CD4-positive, alpha-beta T cell (primary cell): ENCODE measurements around the gene SPAG9. TPM values are rescaled to one million over a fixed set of nuclear protein-coding genes. Genes with fewer than 3 reads are reported as not detected.

Source experiments
- ATAC-seq: fragments of 200-7000 bp; cut with Tn5 transposase; one replicate; pipeline ENCODE4 v1.10.0; 2022; ENCODE audit warnings: mild to moderate bottlenecking; ENCODE audit not compliant: poor library complexity
- CTCF ChIA-PET: fragments of 350-600 bp; sonication (Branson Sonifier 250); formaldehyde crosslinking; loops from one replicate; lab custom pipeline; 2021; ENCODE audit warnings: antibody characterized with exemption, inconsistent platforms; lab: Charles Lee
- POLR2A ChIA-PET: fragments of 350-600 bp; sonication (Branson Sonifier 250); formaldehyde crosslinking; loops from one replicate; lab custom pipeline; 2021; ENCODE audit warnings: antibody characterized with exemption, inconsistent platforms; lab: Charles Lee
- DNase-seq, 14 experiments: peaks; one replicate each; pipeline ENCODE4 v3.0.0-alpha.2; 2013 to 2020; ENCODE audit warnings: mixed read lengths in 2 of 14
- H3K27ac ChIP-seq, 2 donors: one replicate each; pipeline versions ENCODE4 v1.5.1 to v1.7.0; 2013; ENCODE audit warnings: low read length in 2 of 2, low read depth in 1 of 2, mild to moderate bottlenecking in 1 of 2
- H3K27me3 ChIP-seq, 2 experiments: 1 replicate in 1 of 2; 2 replicates in 1 of 2; pipeline versions ENCODE4 v1.6.1 to v1.7.0; 2013; ENCODE audit warnings: low read length in 2 of 2, control low read depth in 1 of 2, mild to moderate bottlenecking in 1 of 2, moderate library complexity in 1 of 2; ENCODE audit not compliant: insufficient read depth in 2 of 2, control insufficient read depth in 1 of 2
- H3K36me3 ChIP-seq: one replicate; pipeline ENCODE4 v1.6.1; 2013; ENCODE audit warnings: low read length, control low read depth; ENCODE audit not compliant: insufficient read depth
- H3K4me1 ChIP-seq: one replicate; pipeline ENCODE4 v1.6.1; 2013; ENCODE audit warnings: low read length, control low read depth; ENCODE audit not compliant: insufficient read depth
- H3K4me3 ChIP-seq: one replicate; pipeline ENCODE4 v1.5.1; 2013; ENCODE audit warnings: mild to moderate bottlenecking, low read length, moderate library complexity
- H3K9me3 ChIP-seq, 2 experiments: 1 replicate in 1 of 2; 2 replicates in 1 of 2; pipeline versions ENCODE4 v1.6.1 to v1.7.0; 2013; ENCODE audit warnings: low read length in 2 of 2, mild to moderate bottlenecking in 2 of 2, control low read depth in 1 of 2, moderate library complexity in 1 of 2; ENCODE audit not compliant: control insufficient read depth in 1 of 2, insufficient read depth in 1 of 2
- H3K27ac Mint-ChIP-seq: one replicate; pipeline ENCODE4 v1.8.0; 2020; ENCODE audit warnings: mixed read lengths
- H3K27me3 Mint-ChIP-seq: one replicate; pipeline ENCODE4 v1.8.0; 2021; ENCODE audit warnings: mixed read lengths
- H3K36me3 Mint-ChIP-seq: one replicate; pipeline ENCODE4 v1.8.0; 2021; ENCODE audit warnings: low read depth, mixed read lengths
- H3K4me1 Mint-ChIP-seq: one replicate; pipeline ENCODE4 v1.8.0; 2021; ENCODE audit warnings: low read depth, mixed read lengths
- H3K4me3 Mint-ChIP-seq: one replicate; pipeline ENCODE4 v1.8.0; 2020; ENCODE audit warnings: mild to moderate bottlenecking, mixed read lengths
- H3K9me3 Mint-ChIP-seq: one replicate; pipeline ENCODE4 v1.8.0; 2020; ENCODE audit warnings: mixed read lengths
- CTCF ChIP-seq: fragments of 200-600 bp; IDR thresholded peaks from one replicate; pipeline ENCODE4 v1.8.0; 2022; ENCODE audit warnings: antibody characterized with exemption, mild to moderate bottlenecking
- intact Hi-C, 2 experiments: fragments of 100-400 bp; cut with DNase I in 1 of 2; cut with micrococcal nuclease in 1 of 2; formaldehyde crosslinking; loops; one replicate each; pipeline versions ENCODE4 v1.15.1 to v1.9.0; 2023 to 2025; cut with DNase I, micrococcal nuclease
- total RNA-seq, 174 experiments: library from RNA in 2 of 174; stranded (reverse) in 2 of 174; gene quantifications; one replicate each; pipeline ENCODE4 v1.2.3 and lab custom pipeline; 2021 to 2026

SPAG9 gene
- total RNA-seq, 2 experiments from 2014 or later = 60.2 to 64.6 TPM

GRCh38 chr17:50922107-50922506 lies 198.6 kb downstream of the SPAG9 start:
- Histone ChIP-seq H3K36me3 (no peaks in the 10 kb centered on the region), H3K9me3 (no peaks in the 10 kb centered on the region), H3K4me1 (peaks cover 51% of the 10 kb centered on the region), H3K27ac (no peak overlapping the region), H3K27me3 (no peaks in the 10 kb centered on the region), H3K4me3 (no peak overlapping the region)
- no peak overlapping the region for H3K4me3 Mint-ChIP-seq
- H3K27me3 Mint-ChIP-seq = no peaks in the 10 kb centered on the region
- no peaks in the 10 kb centered on the region for H3K36me3 Mint-ChIP-seq
- intact Hi-C loops = no loop called here
- H3K9me3 Mint-ChIP-seq = no peaks in the 10 kb centered on the region
- ATAC-seq (no peak), DNase-seq (no peak)
- CTCF ChIA-PET = no interaction called here
- no peak for TF ChIP-seq CTCF
- POLR2A ChIA-PET = interaction anchor here (2.2 kb wide), 1 partner anchor 55 kb away, joined by 8 read pairs; the partner anchor contains the start of gene TOB1
- peak overlapping the region; percentile 93 for H3K27ac Mint-ChIP-seq
- peaks cover 36% of the 10 kb centered on the region for H3K4me1 Mint-ChIP-seq

GRCh38 chr17:50920891-50921586 lies 199.6 kb downstream of the SPAG9 start:
- POLR2A ChIA-PET = interaction anchor here (1.1 to 2.2 kb wide), 2 partner anchors 54 to 55 kb away, joined by 5 to 8 read pairs; partner anchors contain the start of gene TOB1
- no peak for DNase-seq
- no peak overlapping the region for H3K27ac ChIP-seq
- no peak for TF ChIP-seq CTCF
- no peaks in the 10 kb centered on the region for H3K36me3 ChIP-seq
- Mint-ChIP-seq H3K4me3 (no peak overlapping the region), H3K4me1 (peaks cover 37% of the 10 kb centered on the region), H3K27me3 (no peaks in the 10 kb centered on the region), H3K36me3 (no peaks in the 10 kb centered on the region), H3K9me3 (no peaks in the 10 kb centered on the region), H3K27ac (peak overlapping the region; percentile 93)
- no peak for ATAC-seq
- H3K27me3 ChIP-seq = no peaks in the 10 kb centered on the region
- CTCF ChIA-PET = no interaction called here
- peaks cover 51% of the 10 kb centered on the region for H3K4me1 ChIP-seq
- intact Hi-C loops = no loop called here
- H3K9me3 ChIP-seq = no peaks in the 10 kb centered on the region
- no peak overlapping the region for H3K4me3 ChIP-seq

- H3K27ac Mint-ChIP-seq = peak overlapping the region; percentile 93
- H3K4me3 Mint-ChIP-seq = no peak overlapping the region
- no peaks in the 10 kb centered on the region for H3K9me3 Mint-ChIP-seq
- no peaks in the 10 kb centered on the region for H3K36me3 ChIP-seq
- H3K27me3 Mint-ChIP-seq = no peaks in the 10 kb centered on the region
- DNase-seq (no peak), ATAC-seq (no peak)
- ChIA-PET POLR2A (interaction anchor here (1.1 to 2.0 kb wide), 2 partner anchors 11 to 54 kb away, joined by 5 to 11 read pairs; partner anchors contain the start of gene TOB1), CTCF (no interaction called here)
- intact Hi-C loops = no loop called here
- no peaks in the 10 kb centered on the region for H3K27me3 ChIP-seq
- H3K27ac ChIP-seq = peak overlapping the region in 1 of 2 donors; percentile 86
- no peak overlapping the region for H3K4me3 ChIP-seq
- peaks cover 49% of the 10 kb centered on the region for H3K4me1 ChIP-seq
- peaks cover 37% of the 10 kb centered on the region for H3K4me1 Mint-ChIP-seq
- no peaks in the 10 kb centered on the region for H3K36me3 Mint-ChIP-seq
- H3K9me3 ChIP-seq = no peaks in the 10 kb centered on the region
- TF ChIP-seq CTCF = no peak
Measured at GRCh38 chr17:50920041-50920410, 200.6 kb downstream of the SPAG9 start.
